ENCODE results near the gene JMJD7. TPM values are rescaled to one million over a fixed set of nuclear protein-coding genes. Genes with fewer than 3 reads are reported as not detected.

The JMJD7 gene
- total RNA-seq, 1 donor from 2014 or later: 17.7 TPM

GRCh38 chr15:41799488-41799805 is 28.4 kb upstream of the JMJD7 start:
- intact Hi-C loops (cut with micrococcal nuclease): no loop called here

GRCh38 chr15:41801185-41801584 is 26.7 kb upstream of the JMJD7 start:
- intact Hi-C loops (cut with micrococcal nuclease): no loop called here

- intact Hi-C loops (cut with micrococcal nuclease): no loop called here
These were observed 25.9 kb upstream of the JMJD7 start for GRCh38 chr15:41801850-41802455.

DNA sequence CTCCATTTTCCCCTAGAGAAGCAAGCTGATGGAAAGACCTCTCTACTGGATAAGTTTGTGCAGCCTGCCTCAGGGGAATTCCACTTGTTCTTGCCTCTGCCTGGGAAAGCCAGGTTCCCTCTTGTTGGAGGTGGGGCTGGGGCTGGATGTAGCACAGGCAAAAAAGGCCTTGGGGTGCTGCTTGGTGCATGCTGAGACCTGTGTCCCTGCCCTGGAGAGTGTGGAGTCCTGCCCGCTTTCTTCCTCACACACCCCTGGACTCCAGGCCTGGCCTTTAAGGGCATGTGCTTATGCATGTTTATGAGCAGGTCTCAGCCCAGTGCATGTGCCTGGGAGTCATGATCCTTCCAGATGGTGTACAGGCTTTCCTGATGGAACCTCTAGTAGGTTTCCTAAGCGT is 23.5 kb upstream of the JMJD7 start:
- intact Hi-C loops (cut with micrococcal nuclease): no loop called here

DNA sequence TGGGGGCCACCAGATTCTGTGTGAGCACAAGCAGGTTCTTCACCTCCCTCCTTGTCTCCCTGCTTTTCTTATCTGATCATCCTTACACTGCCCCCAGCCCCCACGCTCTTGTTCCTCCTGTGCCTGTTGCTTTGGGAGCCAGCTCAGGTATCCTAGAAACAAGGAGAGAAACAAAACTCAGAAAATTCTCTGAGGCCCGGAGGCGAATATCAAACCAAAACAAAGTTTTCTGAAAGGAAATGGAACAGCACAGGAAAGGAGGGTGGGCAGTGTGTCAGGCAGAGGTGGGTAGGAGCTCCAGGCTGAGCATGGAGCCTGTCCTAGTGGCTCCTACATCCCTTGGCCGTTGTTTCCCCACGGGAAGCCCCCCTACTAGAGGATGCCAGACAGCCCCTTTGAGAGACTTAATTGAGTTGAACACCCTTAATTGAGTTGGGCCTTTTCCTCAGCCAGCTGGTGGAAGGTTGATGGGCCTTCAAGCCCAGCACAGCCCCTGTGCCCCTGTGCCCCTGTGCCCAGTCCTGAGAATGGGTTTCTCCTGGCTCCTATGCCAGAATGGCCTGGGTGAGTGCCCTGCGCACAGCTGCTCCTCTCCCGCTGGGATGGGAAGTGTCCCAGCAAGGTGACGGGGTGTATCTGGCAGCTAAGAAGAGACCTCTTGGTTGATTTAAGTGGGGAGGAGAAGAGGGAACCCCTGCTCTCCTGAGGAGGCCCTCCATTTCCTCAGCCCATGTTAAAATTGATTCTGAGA is 22.8 kb upstream of the JMJD7 start:
- intact Hi-C loops (cut with micrococcal nuclease): no loop called here

GRCh38 chr15:41805711-41806110 is 22.2 kb upstream of the JMJD7 start:
- intact Hi-C loops (cut with micrococcal nuclease): no loop called here

DNA sequence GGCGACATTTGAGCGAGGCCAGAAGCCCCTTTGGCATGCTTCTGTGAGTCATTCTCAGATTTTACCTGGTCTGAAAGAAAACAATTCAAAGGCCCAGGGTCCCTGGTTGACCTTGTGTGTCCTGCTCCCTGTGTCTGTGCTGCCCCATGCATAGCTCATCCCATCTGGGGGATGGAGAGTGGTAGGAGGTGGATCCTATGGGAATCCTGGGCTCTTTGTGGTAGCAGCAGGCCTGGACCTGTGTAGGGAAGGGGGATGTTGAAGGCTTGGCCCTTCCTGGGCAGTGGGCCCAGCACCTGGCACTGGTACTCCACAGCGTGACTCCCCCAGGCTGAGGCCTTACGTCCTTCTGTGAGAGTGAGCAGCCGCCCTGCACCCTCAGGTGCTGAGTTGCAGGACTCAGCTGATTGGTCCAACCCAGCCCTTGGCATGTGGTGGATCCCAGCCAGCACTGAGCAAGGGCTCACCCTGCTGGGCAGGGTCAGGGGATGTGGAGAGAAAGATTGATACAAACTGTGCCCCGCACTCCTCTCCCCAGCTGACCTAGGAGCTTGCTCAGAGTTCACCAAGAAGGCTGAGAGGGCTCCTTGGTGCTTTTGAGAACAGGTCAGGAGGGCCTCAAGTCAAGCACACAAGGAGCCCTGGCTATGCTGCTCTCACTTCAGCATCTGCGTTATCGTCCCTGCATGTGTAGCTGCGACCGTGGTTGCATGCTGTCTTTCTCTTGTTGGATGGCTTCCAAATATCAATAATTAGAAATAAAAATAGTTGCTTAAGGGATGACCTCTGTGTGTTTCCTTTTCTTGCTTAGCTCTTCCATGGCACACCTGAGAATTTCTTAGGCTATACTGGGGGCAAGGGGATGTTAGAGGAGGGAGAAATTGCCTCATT is 21.4 kb upstream of the JMJD7 start:
- intact Hi-C loops (cut with micrococcal nuclease): no loop called here

DNA sequence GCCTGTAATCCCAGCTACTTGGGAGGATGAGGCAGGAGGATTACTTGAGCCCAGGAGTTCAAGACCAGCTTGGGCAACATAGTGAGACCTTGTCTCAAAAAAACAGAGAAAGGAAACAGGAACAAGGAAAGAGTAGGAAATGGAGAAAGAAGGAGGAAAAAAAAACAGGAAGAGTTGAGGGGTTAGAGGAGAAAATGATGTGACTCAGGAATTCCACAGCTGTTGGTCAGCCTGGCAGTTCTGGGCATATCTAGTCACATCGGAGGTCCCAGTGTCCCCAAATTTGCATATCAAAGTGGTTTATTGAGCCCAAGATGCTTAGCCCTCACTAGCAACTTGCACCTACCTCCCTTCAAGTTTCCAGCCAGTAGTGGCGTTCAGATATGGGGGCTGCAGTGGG is 18.8 kb upstream of the JMJD7 start:
- intact Hi-C loops (cut with micrococcal nuclease): no loop called here

- intact Hi-C loops (cut with micrococcal nuclease): no loop called here
These were observed 18.2 kb upstream of the JMJD7 start for GRCh38 chr15:41809526-41810220.

- intact Hi-C loops (cut with micrococcal nuclease): loop anchor here (1.0 kb wide), 1 partner anchor 37 kb away; the partner anchor contains the start of gene MAPKBP1
These were observed 17.1 kb upstream of the JMJD7 start for GRCh38 chr15:41810651-41811431.

- intact Hi-C loops (cut with micrococcal nuclease): loop anchor here (1.0 kb wide), 1 partner anchor 37 kb away; the partner anchor contains the start of gene MAPKBP1
These were observed 16.3 kb upstream of the JMJD7 start for GRCh38 chr15:41811432-41812195.

DNA sequence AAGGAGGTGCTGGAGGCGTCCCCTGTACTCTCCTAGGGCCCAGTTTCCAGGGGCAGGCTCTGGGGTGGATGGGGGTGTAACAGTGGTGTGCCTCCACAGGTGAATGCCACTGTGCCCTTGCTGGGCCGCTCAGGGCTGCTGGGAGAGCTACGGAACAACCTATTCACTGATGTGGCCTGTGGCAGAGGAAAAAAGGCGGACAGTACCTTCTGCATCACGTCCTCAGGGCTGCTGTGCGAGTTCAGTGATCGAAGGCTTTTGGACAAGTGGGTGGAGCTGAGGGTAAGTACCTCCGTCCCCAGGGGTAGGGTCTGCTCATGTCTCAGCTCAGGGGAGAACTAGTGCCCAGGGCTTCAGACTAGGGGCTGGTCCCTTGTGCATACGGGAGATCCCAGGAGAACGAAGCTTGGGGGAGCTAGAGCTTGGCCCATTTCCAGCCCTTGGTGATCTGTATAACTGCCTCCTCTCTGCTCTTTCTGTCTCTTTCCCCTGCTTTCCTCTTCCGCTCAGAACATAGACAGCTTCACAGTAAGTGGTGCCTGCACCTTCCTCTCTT is 15.0 kb upstream of the JMJD7 start:
- intact Hi-C loops (cut with micrococcal nuclease): no loop called here

DNA sequence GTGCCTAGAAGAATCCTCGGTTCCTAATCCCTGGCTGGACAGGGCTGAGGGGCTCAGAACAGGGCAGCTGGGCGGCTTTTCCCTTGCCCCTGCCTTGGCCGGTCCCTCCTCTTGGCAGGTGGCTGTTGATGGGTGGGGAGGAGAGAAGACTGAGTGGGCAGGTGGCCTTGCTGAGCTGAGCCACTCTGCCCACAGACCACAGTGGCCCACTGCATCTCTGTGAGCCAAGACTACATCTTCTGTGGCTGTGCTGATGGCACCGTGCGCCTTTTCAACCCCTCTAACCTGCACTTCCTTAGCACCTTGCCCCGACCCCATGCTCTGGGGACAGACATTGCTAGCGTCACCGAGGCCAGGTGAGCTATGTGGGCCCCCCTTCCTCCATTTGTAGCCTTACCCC is 14.5 kb upstream of the JMJD7 start:
- intact Hi-C loops (cut with micrococcal nuclease): no loop called here

- intact Hi-C loops (cut with micrococcal nuclease): no loop called here
These were observed 13.4 kb upstream of the JMJD7 start for GRCh38 chr15:41814534-41814933.

- intact Hi-C loops (cut with micrococcal nuclease): no loop called here
These were observed 11.1 kb upstream of the JMJD7 start for GRCh38 chr15:41816788-41817187.

- intact Hi-C loops (cut with micrococcal nuclease): no loop called here
These were observed 10.6 kb upstream of the JMJD7 start for GRCh38 chr15:41817327-41817726.

GRCh38 chr15:41817781-41818180 is 10.1 kb upstream of the JMJD7 start:
- intact Hi-C loops (cut with micrococcal nuclease): no loop called here

- intact Hi-C loops (cut with micrococcal nuclease): no loop called here
These were observed 8.3 kb upstream of the JMJD7 start for GRCh38 chr15:41819455-41820050.

- intact Hi-C loops (cut with micrococcal nuclease): no loop called here
These were observed 7.0 kb upstream of the JMJD7 start for GRCh38 chr15:41820791-41821423.
